Measurements from ENCODE around the gene RIT2. TPM values are rescaled to one million over a fixed set of nuclear protein-coding genes. Genes with fewer than 3 reads are reported as not detected.

The RIT2 gene
- total RNA-seq, 1 donor from 2014 or later, result not detected

- DNase-seq (ENCODE audit: low read depth), result peak; percentile 25
- no peaks in the 10 kb centered on the region for H3K27me3 ChIP-seq (ENCODE audit: control insufficient read depth, insufficient read depth, low read length)
- H3K36me3 ChIP-seq (ENCODE audit: control insufficient read depth, insufficient read depth, low read length), result no peaks in the 10 kb centered on the region
- no peak overlapping the region for H3K4me3 ChIP-seq (ENCODE audit: low read depth, low read length)
- no peak for TF ChIP-seq CTCF (IDR thresholded peaks at IDR 0.05; ENCODE audit: insufficient read depth, low read length, poor library complexity, severe bottlenecking)
Measured at GRCh38 chr18:42719221-42719620, 396.3 kb downstream of the RIT2 start.

- no peak for TF ChIP-seq CTCF (IDR thresholded peaks at IDR 0.05; ENCODE audit: insufficient read depth, low read length, poor library complexity, severe bottlenecking)
- no peak for DNase-seq (ENCODE audit: low read depth)
- Histone ChIP-seq H3K4me3 (ENCODE audit: low read depth, low read length) (no peak overlapping the region), H3K36me3 (ENCODE audit: control insufficient read depth, insufficient read depth, low read length) (no peaks in the 10 kb centered on the region), H3K27me3 (ENCODE audit: control insufficient read depth, insufficient read depth, low read length) (no peaks in the 10 kb centered on the region)
Measured at GRCh38 chr18:42712065-42712464, 403.4 kb downstream of the RIT2 start.

GRCh38 chr18:42707080-42707479 lies 408.4 kb downstream of the RIT2 start:
- no peak for DNase-seq (ENCODE audit: low read depth)
- TF ChIP-seq CTCF (IDR thresholded peaks at IDR 0.05; ENCODE audit: insufficient read depth, low read length, poor library complexity, severe bottlenecking), result no peak
- Histone ChIP-seq H3K36me3 (ENCODE audit: control insufficient read depth, insufficient read depth, low read length) (no peaks in the 10 kb centered on the region), H3K27me3 (ENCODE audit: control insufficient read depth, insufficient read depth, low read length) (no peaks in the 10 kb centered on the region), H3K4me3 (ENCODE audit: low read depth, low read length) (no peak overlapping the region)

GRCh38 chr18:42706618-42707017 lies 408.9 kb downstream of the RIT2 start:
- Histone ChIP-seq H3K27me3 (ENCODE audit: control insufficient read depth, insufficient read depth, low read length) (no peaks in the 10 kb centered on the region), H3K4me3 (ENCODE audit: low read depth, low read length) (no peak overlapping the region), H3K36me3 (ENCODE audit: control insufficient read depth, insufficient read depth, low read length) (no peaks in the 10 kb centered on the region)
- no peak for DNase-seq (ENCODE audit: low read depth)
- no peak for TF ChIP-seq CTCF (IDR thresholded peaks at IDR 0.05; ENCODE audit: insufficient read depth, low read length, poor library complexity, severe bottlenecking)

- no peak for TF ChIP-seq CTCF (IDR thresholded peaks at IDR 0.05; ENCODE audit: insufficient read depth, low read length, poor library complexity, severe bottlenecking)
- no peaks in the 10 kb centered on the region for H3K36me3 ChIP-seq (ENCODE audit: control insufficient read depth, insufficient read depth, low read length)
- H3K27me3 ChIP-seq (ENCODE audit: control insufficient read depth, insufficient read depth, low read length), result no peaks in the 10 kb centered on the region
- DNase-seq (ENCODE audit: low read depth), result no peak
- no peak overlapping the region for H3K4me3 ChIP-seq (ENCODE audit: low read depth, low read length)
Measured at GRCh38 chr18:42706029-42706608, 409.4 kb downstream of the RIT2 start.

Other genes with a start within 250 kb of the RIT2 start
- gene SYT4, start 161.8 kb upstream of the RIT2 start, total RNA-seq, result 0.27 TPM in 1 of 2 replicates, not detected in the other